Measurements from ENCODE around the gene BCAP29. TPM values are rescaled to one million over a fixed set of nuclear protein-coding genes. Genes with fewer than 3 reads are reported as not detected.

BCAP29 gene
- total and polyA plus RNA-seq, 9 of the 15 experiments (the other 6 are each of a cell fraction or from before 2014, with no cell fraction given): 63.4 to 137 (median 79.7) TPM

DNA sequence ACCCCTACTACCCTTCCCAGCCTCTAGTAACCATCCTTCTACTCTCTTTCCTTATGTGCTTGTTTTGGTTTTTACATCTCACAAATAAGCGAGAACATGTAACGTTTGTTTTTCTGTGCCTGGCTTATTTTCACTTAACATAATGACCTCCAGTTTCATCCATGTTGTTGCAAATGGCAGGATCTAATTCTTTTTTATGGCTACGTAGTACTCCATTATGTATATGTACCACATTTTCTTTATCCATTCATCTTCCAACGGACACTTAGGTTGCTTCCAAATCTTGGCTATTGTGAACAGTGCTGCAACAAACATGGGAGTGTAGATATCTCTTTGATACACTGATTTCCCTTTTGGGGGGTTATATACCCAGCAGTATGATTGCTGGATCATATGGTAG is 47.0 kb downstream of the BCAP29 start (continued):
- TF ChIP-seq ID3 (CRISPR knock-in tag; IDR thresholded peaks at IDR 0.05): no peak
- TF ChIP-seq ID3 (tag; IDR thresholded peaks at IDR 0.05): no peak
- TF ChIP-seq, protein P1, sequence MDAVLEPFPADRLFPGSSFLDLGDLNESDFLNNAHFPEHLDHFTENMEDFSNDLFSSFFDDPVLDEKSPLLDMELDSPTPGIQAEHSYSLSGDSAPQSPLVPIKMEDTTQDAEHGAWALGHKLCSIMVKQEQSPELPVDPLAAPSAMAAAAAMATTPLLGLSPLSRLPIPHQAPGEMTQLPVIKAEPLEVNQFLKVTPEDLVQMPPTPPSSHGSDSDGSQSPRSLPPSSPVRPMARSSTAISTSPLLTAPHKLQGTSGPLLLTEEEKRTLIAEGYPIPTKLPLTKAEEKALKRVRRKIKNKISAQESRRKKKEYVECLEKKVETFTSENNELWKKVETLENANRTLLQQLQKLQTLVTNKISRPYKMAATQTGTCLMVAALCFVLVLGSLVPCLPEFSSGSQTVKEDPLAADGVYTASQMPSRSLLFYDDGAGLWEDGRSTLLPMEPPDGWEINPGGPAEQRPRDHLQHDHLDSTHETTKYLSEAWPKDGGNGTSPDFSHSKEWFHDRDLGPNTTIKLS (IDR thresholded peaks at IDR 0.05; ENCODE audit: borderline replicate concordance, low read depth): no peak
- no peak for TF ChIP-seq ZNF830 (CRISPR knock-in tag; IDR thresholded peaks at IDR 0.05)
- TF ChIP-seq ZNF146 (CRISPR knock-in tag; IDR thresholded peaks at IDR 0.05; ENCODE audit: unreplicated experiment): peak; percentile 81

DNA sequence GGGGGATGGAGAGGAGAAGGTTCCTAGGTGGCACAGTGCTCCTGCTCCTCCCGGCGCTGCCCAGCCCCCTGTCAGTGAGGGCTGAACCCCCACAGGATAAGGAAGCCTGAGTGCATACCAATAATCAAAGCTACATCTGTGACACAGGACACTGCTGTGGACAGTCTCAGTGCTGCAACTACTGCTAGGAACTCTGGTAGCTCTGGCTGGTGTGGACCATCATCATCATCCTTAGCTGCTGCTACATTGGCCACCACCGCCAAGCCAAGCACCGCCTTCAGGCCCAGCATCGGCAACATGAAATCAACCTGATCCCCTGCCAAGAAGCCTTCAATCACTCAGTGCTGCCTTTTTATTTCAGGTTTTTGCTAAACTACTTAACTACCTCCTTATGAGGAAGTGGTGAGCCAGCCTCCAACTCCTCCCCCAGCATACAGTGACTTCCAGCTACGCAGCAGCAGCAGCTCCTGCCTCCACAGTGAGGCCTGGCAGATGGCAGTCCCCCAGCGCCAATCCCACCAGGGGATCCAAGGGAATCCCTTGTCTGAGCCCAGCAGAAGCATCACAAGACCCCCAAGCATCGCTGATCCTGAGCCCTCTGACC is 48.5 kb downstream of the BCAP29 start:
- Histone ChIP-seq H3K9me1 (ENCODE audit: control insufficient read depth, insufficient read depth, low read length) (no peaks in the 10 kb centered on the region), H3K9ac (ENCODE audit: insufficient read depth in 1 of 2, low read depth in 2 of 2, low read length in 2 of 2) (peak overlapping the region in 1 of 2 experiments; percentile 21; a peak in 2 of 4 replicates), H4K20me1 (replicated peaks; ENCODE audit: control insufficient read depth, insufficient read depth, low read length) (no peaks in the 10 kb centered on the region), H3K9me3 (replicated peaks; ENCODE audit: control insufficient read depth, insufficient read depth, low read depth, low read length) (no peaks in the 10 kb centered on the region), H3K79me2 (ENCODE audit: control insufficient read depth, insufficient read depth, low read length) (no peaks in the 10 kb centered on the region), H3K27me3 (ENCODE audit: control insufficient read depth in 2 of 2, insufficient read depth in 2 of 2, low read length in 2 of 2) (no peaks in the 10 kb centered on the region), H3K36me3 (ENCODE audit: control insufficient read depth, insufficient read depth, low read length) (no peaks in the 10 kb centered on the region; the same call in 2 of the 3 replicates), H3K4me3 (no peak overlapping the region), H3K4me2 (ENCODE audit: insufficient read depth, low read length) (no peak overlapping the region), H2AFZ (ENCODE audit: low read depth, low read length) (no peak overlapping the region), H3K4me1 (replicated peaks in 1 of 2; ENCODE audit: control insufficient read depth in 2 of 2, insufficient read depth in 2 of 2, low read length in 2 of 2) (no peaks in the 10 kb centered on the region), H3K27ac (ENCODE audit: extremely low read depth, low read depth, low read length) (no peak overlapping the region)
- no TSS peak for BruUV-seq (replicated peaks)
- DNase-seq (ENCODE audit: extremely low read depth in 1 of 4, low spot score in 3 of 4) (no peak), ATAC-seq (no peak), FAIRE-seq (no peak)
- in situ Hi-C loops (cut with MboI): no loop called here
- intact Hi-C loops (cut with micrococcal nuclease): loop anchor here (10.0 kb wide), 1 partner anchor 246 kb away; no protein-coding TSS in a partner anchor
- ChIA-PET CTCF (ENCODE audit: low intra/inter-chr PET ratio) (no interaction called here), POLR2A (interaction anchor here (0.8 to 1.7 kb wide), 5 partner anchors 9 to 67 kb away, joined by 3 to 7 read pairs (median 3); no protein-coding TSS in a partner anchor)
- 68% methylated on average over 8 of the region's 8 CpGs for WGBS (ENCODE audit: insufficient coverage, low coverage, missing lambda C conversion rate)
- no peak for TF ChIP-seq GTF2A2 (tag; IDR thresholded peaks at IDR 0.05)
- TF ChIP-seq PTBP1 (IDR thresholded peaks at IDR 0.05; ENCODE audit: low read depth, low read length): no peak
- TF ChIP-seq, protein P2, sequence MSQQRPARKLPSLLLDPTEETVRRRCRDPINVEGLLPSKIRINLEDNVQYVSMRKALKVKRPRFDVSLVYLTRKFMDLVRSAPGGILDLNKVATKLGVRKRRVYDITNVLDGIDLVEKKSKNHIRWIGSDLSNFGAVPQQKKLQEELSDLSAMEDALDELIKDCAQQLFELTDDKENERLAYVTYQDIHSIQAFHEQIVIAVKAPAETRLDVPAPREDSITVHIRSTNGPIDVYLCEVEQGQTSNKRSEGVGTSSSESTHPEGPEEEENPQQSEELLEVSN (IDR thresholded peaks at IDR 0.05; ENCODE audit: borderline replicate concordance in 1 of 2, extremely low read depth in 1 of 2, insufficient read depth in 1 of 2, insufficient read length in 1 of 2, low read depth in 1 of 2, low read length in 1 of 2, poor library complexity in 1 of 2, severe bottlenecking in 1 of 2): no peak
- TF ChIP-seq ZNF696 (CRISPR knock-in tag; conservative IDR thresholded peaks at IDR 0.05): no peak
- peak; percentile 56; the same call in 1 of the 2 replicates for TF ChIP-seq SPI1 (IDR thresholded peaks at IDR 0.05; ENCODE audit: borderline replicate concordance, low read depth, low read length)
- TF ChIP-seq TAF1 (IDR thresholded peaks at IDR 0.05; ENCODE audit: control insufficient read depth, extremely low read depth, insufficient read depth, low read length, severe bottlenecking): no peak
- TF ChIP-seq BACH1 (tag; IDR thresholded peaks at IDR 0.05): no peak
